SH-SY5Y (cell line): ENCODE results near the gene REPIN1.

ENCODE experiments used
- GATA2 ChIP-seq: IDR thresholded peaks from 2 replicates; pipeline ENCODE4 v1.6.1; 2011; ENCODE audit warnings: mild to moderate bottlenecking, low read depth, low read length
- GATA3 ChIP-seq: IDR thresholded peaks from 2 replicates; pipeline ENCODE4 v1.6.1; 2011; ENCODE audit warnings: low read depth, mild to moderate bottlenecking, low read length, moderate library complexity

DNA sequence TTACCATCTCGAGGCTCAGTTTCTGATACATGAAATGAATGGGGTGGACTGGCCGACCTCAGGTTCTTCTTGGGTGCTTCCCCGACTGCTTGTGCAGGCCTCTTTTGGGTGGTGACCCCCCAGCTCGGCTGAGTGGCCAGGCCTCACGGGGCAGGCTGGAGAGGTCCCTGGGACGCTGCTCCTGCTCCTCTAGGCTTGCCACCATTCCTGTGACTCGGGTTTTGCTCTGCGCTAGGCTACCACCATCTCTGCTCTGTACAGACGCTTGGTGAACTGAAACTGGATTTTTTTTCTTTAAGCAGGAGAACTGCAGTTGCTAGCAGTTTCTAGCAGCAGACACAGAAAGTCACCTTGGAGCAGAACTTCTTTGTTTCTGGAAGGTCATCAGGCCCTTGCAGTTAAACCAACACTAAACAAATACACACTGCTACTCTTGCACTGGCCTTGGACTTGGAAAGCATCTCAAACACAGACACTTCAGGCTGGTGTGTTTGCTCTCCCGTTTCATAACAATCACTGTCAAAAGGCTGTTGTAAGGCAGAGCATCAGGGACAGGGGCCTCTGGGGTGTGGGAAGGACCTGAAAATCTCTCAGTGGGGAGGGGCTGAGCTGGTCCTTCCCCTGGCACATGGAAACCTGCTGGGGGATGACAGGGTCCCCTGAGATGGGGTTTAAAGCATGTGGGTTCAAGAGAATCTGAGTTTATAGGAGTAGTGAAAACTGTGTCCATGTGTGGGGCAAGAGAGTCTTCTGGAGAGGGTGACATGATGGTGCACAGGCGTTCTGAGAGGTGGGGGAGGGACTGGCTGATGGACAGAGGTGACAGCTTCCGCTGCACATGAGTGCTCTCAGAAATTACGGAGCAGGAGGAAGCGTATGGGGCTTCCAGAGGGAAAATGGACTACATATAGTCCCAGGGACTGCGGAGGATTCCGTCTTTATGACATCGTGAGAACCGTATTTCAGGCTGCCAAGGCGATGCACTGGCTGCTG, 46.8 kb downstream of the REPIN1 start:
- TF ChIP-seq GATA2 (no peak), GATA3 (no peak)
